ENCODE data around the gene METTL15.

DNA sequence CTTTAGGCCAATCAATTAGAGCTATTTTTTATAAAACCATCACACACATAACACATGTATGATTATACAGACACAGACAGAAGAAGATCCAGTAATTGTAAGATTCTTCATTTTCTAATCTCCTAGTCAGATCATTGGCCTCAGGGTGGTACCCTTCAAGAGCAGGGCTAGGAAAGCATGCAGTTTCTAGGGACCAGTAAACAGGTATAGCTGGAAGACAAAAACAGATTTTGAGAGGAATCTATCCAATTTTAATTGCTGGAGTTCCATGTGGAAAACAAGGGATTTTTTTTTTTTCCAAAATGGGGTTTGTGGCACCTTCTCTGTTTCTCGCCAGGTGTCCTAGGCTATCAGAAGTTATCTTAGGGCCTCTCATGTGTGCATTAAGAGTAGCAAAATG, 29.6 kb downstream of the METTL15 start:
- TF ChIP-seq POLR2A (IDR thresholded peaks at IDR 0.05) = no peak
- TF ChIP-seq, protein P1, sequence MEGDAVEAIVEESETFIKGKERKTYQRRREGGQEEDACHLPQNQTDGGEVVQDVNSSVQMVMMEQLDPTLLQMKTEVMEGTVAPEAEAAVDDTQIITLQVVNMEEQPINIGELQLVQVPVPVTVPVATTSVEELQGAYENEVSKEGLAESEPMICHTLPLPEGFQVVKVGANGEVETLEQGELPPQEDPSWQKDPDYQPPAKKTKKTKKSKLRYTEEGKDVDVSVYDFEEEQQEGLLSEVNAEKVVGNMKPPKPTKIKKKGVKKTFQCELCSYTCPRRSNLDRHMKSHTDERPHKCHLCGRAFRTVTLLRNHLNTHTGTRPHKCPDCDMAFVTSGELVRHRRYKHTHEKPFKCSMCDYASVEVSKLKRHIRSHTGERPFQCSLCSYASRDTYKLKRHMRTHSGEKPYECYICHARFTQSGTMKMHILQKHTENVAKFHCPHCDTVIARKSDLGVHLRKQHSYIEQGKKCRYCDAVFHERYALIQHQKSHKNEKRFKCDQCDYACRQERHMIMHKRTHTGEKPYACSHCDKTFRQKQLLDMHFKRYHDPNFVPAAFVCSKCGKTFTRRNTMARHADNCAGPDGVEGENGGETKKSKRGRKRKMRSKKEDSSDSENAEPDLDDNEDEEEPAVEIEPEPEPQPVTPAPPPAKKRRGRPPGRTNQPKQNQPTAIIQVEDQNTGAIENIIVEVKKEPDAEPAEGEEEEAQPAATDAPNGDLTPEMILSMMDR (IDR thresholded peaks at IDR 0.05 in 8 of 11, conservative IDR thresholded peaks at IDR 0.05 in 3 of 11) = no peak
- no peak for TF ChIP-seq POLR2AphosphoS5 (IDR thresholded peaks at IDR 0.05)
